Neural progenitor cell (in vitro differentiated cells): ENCODE results near the gene LRP1B. TPM values are rescaled to one million over a fixed set of nuclear protein-coding genes. Genes with fewer than 3 reads are reported as not detected.

Experiments
- DNase-seq: peaks from one replicate; pipeline ENCODE4 v3.0.0-alpha.2; 2016; ENCODE audit warnings: low spot score
- H2AFZ ChIP-seq: fragments of 200-600 bp; sonication (generic); replicated peaks from 2 replicates; pipeline ENCODE4 v1.6.1; 2016; ENCODE audit warnings: antibody characterized with exemption
- H3F3A ChIP-seq: fragments of 200-600 bp; sonication (generic); 2 replicates; pipeline ENCODE4 v1.6.1; 2016; ENCODE audit warnings: antibody characterized with exemption, low read depth
- H3K27ac ChIP-seq: fragments of 200-600 bp; sonication (generic); 2 replicates; pipeline ENCODE4 v1.5.1; 2016; ENCODE audit warnings: mild to moderate bottlenecking
- H3K27me3 ChIP-seq: fragments of 200-600 bp; sonication (generic); 2 replicates; pipeline ENCODE4 v1.6.1; 2016; ENCODE audit warnings: mild to moderate bottlenecking, moderate library complexity
- H3K36me3 ChIP-seq: fragments of 200-600 bp; sonication (generic); 2 replicates; pipeline ENCODE4 v1.5.1; 2016
- H3K4me1 ChIP-seq: fragments of 200-600 bp; sonication (generic); 2 replicates; pipeline ENCODE4 v1.6.1; 2016; ENCODE audit warnings: mixed run types
- H3K4me2 ChIP-seq: fragments of 200-600 bp; sonication (generic); 2 replicates; pipeline ENCODE4 v1.6.1; 2016
- H3K4me3 ChIP-seq: fragments of 200-600 bp; sonication (generic); 2 replicates; pipeline ENCODE4 v1.5.1; 2016
- H3K79me2 ChIP-seq: fragments of 200-600 bp; sonication (generic); 2 replicates; pipeline ENCODE4 v1.6.1; 2016; ENCODE audit warnings: low read depth
- H3K9ac ChIP-seq: fragments of 200-600 bp; sonication (generic); 2 replicates; pipeline ENCODE4 v1.6.1; 2016
- H3K9me3 ChIP-seq: fragments of 200-600 bp; sonication (generic); 2 replicates; pipeline ENCODE4 v1.5.1; 2016; ENCODE audit warnings: low read depth
- H4K20me1 ChIP-seq: fragments of 200-600 bp; sonication (generic); 2 replicates; pipeline ENCODE4 v1.6.1; 2016; ENCODE audit warnings: low read depth
- H3K27ac Mint-ChIP-seq: 3 replicates; pipeline ENCODE4 v1.8.0; 2021; ENCODE audit warnings: mixed read lengths
- H3K27me3 Mint-ChIP-seq: 2 replicates; pipeline ENCODE4 v1.8.0; 2022; ENCODE audit warnings: low read depth, mild to moderate bottlenecking, inconsistent platforms, moderate library complexity, mixed read lengths; ENCODE audit not compliant: insufficient read depth
- H3K36me3 Mint-ChIP-seq: 3 replicates; pipeline ENCODE4 v1.8.0; 2021; ENCODE audit warnings: mixed read lengths
- H3K4me1 Mint-ChIP-seq: 3 replicates; pipeline ENCODE4 v1.8.0; 2021; ENCODE audit warnings: mixed read lengths
- H3K4me3 Mint-ChIP-seq: 3 replicates; pipeline ENCODE4 v1.8.0; 2021; ENCODE audit warnings: mild to moderate bottlenecking, moderate library complexity, mixed read lengths
- H3K9me3 Mint-ChIP-seq: 3 replicates; pipeline ENCODE4 v1.8.0; 2020; ENCODE audit warnings: mixed read lengths
- EZH2 ChIP-seq: fragments of 200-600 bp; sonication (generic); IDR thresholded peaks from 2 replicates; pipeline ENCODE4 v1.6.1; 2017; ENCODE audit warnings: antibody characterized with exemption, mild to moderate bottlenecking, moderate library complexity
- EZH2phosphoT487 ChIP-seq: fragments of 200-600 bp; sonication (generic); IDR thresholded peaks from 2 replicates; pipeline ENCODE4 v1.6.1; 2017; ENCODE audit warnings: antibody characterized with exemption
- total RNA-seq: library from RNA; depleted of rRNA; stranded (reverse); fragments of >200 nt; gene quantifications from 2 replicates; pipeline ENCODE4 v1.2.3, GENCODE V29; 2015; ENCODE audit warnings: low replicate concordance
- TF ChIP-seq, protein P1 (sequence below): fragments of 200-600 bp; sonication (generic); IDR thresholded peaks from 2 replicates; pipeline ENCODE4 v1.5.1; 2017; ENCODE audit warnings: antibody characterized with exemption, mild to moderate bottlenecking

Gene LRP1B
- total RNA-seq, 1 donor from 2014 or later, result not detected

DNA sequence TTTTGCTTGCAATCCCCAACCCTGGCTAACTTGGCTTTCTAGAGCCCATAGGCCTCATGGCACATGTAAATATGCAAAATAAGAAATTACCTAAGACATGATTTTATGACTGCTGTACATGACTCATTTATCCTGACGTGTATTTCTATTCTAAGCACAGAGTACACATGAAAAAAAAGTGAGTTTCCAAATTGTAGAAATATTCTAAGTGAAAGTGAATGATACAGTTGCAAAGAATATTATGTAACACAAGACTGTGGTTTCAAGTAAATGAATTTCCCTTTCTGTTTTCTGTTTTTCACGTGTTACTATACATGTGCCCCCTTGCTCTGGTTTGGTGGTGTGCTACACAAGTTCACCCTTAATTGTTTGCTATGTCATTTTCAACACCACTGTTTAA is 162.4 kb downstream of the LRP1B start:
- Histone ChIP-seq H2AFZ (peak overlapping the region; percentile 3), H3K4me1 (no peaks in the 10 kb centered on the region), H3K4me3 (no peak overlapping the region), H3K9me3 (no peaks in the 10 kb centered on the region), H3K4me2 (no peak overlapping the region), H3F3A (no peaks in the 10 kb centered on the region), H3K79me2 (no peaks in the 10 kb centered on the region), H3K9ac (no peak overlapping the region), H3K27me3 (no peaks in the 10 kb centered on the region), H4K20me1 (no peaks in the 10 kb centered on the region), H3K27ac (no peak overlapping the region), H3K36me3 (no peaks in the 10 kb centered on the region)
- Mint-ChIP-seq H3K4me3 (no peak overlapping the region), H3K36me3 (no peaks in the 10 kb centered on the region), H3K27me3 (no peaks in the 10 kb centered on the region), H3K9me3 (no peaks in the 10 kb centered on the region), H3K27ac (no peak overlapping the region), H3K4me1 (no peaks in the 10 kb centered on the region)
- DNase-seq, result no peak
- TF ChIP-seq EZH2phosphoT487 (no peak), EZH2 (no peak)
- TF ChIP-seq, protein P1, sequence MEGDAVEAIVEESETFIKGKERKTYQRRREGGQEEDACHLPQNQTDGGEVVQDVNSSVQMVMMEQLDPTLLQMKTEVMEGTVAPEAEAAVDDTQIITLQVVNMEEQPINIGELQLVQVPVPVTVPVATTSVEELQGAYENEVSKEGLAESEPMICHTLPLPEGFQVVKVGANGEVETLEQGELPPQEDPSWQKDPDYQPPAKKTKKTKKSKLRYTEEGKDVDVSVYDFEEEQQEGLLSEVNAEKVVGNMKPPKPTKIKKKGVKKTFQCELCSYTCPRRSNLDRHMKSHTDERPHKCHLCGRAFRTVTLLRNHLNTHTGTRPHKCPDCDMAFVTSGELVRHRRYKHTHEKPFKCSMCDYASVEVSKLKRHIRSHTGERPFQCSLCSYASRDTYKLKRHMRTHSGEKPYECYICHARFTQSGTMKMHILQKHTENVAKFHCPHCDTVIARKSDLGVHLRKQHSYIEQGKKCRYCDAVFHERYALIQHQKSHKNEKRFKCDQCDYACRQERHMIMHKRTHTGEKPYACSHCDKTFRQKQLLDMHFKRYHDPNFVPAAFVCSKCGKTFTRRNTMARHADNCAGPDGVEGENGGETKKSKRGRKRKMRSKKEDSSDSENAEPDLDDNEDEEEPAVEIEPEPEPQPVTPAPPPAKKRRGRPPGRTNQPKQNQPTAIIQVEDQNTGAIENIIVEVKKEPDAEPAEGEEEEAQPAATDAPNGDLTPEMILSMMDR, result no peak

DNA sequence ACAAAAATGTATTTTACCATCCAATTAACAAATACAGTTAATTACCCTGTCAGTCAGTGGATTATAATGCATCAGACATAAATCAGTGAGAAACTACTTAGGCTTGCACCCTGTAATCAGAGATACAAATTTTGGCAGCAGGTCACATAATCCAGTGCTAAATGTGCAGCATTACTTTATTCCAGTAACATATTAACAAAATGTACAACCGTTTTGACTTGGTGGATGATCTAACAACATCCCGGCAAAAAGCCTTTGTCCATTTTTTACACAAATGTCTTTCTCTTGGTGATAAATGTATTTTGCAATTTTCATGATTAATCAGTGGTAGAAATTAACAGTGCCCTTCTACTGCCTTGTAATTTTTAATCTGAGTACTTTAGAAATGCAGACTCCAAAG is 162.8 kb downstream of the LRP1B start:
- Histone ChIP-seq H3K4me1 (no peaks in the 10 kb centered on the region), H3K27me3 (no peaks in the 10 kb centered on the region), H2AFZ (no peak overlapping the region), H3K9ac (no peak overlapping the region), H3K36me3 (no peaks in the 10 kb centered on the region), H3K9me3 (no peaks in the 10 kb centered on the region), H3K79me2 (no peaks in the 10 kb centered on the region), H3K27ac (no peak overlapping the region), H3F3A (no peaks in the 10 kb centered on the region), H4K20me1 (no peaks in the 10 kb centered on the region), H3K4me2 (no peak overlapping the region), H3K4me3 (no peak overlapping the region)
- no peak overlapping the region for H3K4me3 Mint-ChIP-seq
- no peaks in the 10 kb centered on the region for H3K9me3 Mint-ChIP-seq
- DNase-seq, result no peak
- H3K36me3 Mint-ChIP-seq, result no peaks in the 10 kb centered on the region
- TF ChIP-seq, protein P1, result no peak
- TF ChIP-seq EZH2phosphoT487 (no peak), EZH2 (no peak)
- no peak overlapping the region for H3K27ac Mint-ChIP-seq
- no peaks in the 10 kb centered on the region for H3K4me1 Mint-ChIP-seq
- H3K27me3 Mint-ChIP-seq, result no peaks in the 10 kb centered on the region

DNA sequence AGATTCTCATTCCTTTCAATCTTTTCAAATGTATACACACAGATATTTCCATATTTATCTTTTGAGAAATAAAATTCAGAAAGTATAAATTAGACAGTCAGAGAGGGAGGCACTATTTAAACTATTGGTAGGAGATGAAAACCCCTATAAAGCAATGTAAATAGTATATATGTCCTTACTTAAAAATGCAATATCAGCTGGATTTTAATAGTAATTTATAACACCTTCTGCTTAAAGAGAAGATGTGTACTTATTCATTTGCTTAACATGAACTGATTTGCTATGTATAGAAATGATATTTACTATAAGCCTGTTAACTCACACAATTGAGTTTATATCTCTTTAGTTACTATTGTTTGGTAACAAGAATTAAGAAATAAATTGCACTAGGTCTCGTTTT is 163.3 kb downstream of the LRP1B start:
- H3K36me3 ChIP-seq, result no peaks in the 10 kb centered on the region
- H3K36me3 Mint-ChIP-seq, result no peaks in the 10 kb centered on the region
- no peak overlapping the region for H3K4me2 ChIP-seq
- H3K9me3 ChIP-seq, result no peaks in the 10 kb centered on the region
- H2AFZ ChIP-seq, result no peak overlapping the region
- H3K4me3 ChIP-seq, result no peak overlapping the region
- H3K27me3 ChIP-seq, result no peaks in the 10 kb centered on the region
- no peak for DNase-seq
- no peak overlapping the region for H3K9ac ChIP-seq
- no peaks in the 10 kb centered on the region for H4K20me1 ChIP-seq
- H3K4me1 Mint-ChIP-seq, result no peaks in the 10 kb centered on the region
- H3K4me3 Mint-ChIP-seq, result no peak overlapping the region
- TF ChIP-seq, protein P1, result no peak
- TF ChIP-seq EZH2 (no peak), EZH2phosphoT487 (no peak)
- H3K27ac Mint-ChIP-seq, result no peak overlapping the region
- H3K4me1 ChIP-seq, result no peaks in the 10 kb centered on the region
- no peaks in the 10 kb centered on the region for H3K27me3 Mint-ChIP-seq
- no peak overlapping the region for H3K27ac ChIP-seq
- H3K9me3 Mint-ChIP-seq, result no peaks in the 10 kb centered on the region
- no peaks in the 10 kb centered on the region for H3F3A ChIP-seq
- H3K79me2 ChIP-seq, result no peaks in the 10 kb centered on the region

DNA sequence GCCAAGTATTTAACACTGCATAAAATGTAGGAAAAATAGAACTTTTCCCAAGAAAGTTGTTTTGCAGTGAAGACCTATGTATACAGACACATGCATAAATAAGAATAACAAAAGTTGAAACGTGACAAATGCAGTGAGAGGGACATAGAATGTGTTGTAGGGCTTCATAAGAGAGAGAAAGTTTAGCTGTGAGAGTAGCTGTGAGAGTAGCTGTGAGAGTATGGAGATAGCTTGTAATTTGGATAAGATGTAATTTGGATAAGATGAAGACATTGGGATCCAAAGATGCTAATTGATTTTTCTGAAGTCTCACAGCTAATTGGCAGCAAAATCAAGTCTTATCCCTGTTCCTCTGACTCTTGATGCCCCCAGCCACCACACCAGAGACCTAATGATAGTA is 170.9 kb downstream of the LRP1B start:
- no peak overlapping the region for H3K4me2 ChIP-seq
- TF ChIP-seq EZH2phosphoT487 (no peak), EZH2 (no peak)
- TF ChIP-seq, protein P1, result no peak
- no peaks in the 10 kb centered on the region for H3K4me1 ChIP-seq
- H3K4me3 ChIP-seq, result no peak overlapping the region
- H3K4me1 Mint-ChIP-seq, result no peaks in the 10 kb centered on the region
- no peak for DNase-seq
- H3F3A ChIP-seq, result no peaks in the 10 kb centered on the region
- H3K9me3 Mint-ChIP-seq, result no peaks in the 10 kb centered on the region
- no peaks in the 10 kb centered on the region for H4K20me1 ChIP-seq
- no peak overlapping the region for H3K9ac ChIP-seq
- no peak overlapping the region for H3K27ac Mint-ChIP-seq
- H3K36me3 Mint-ChIP-seq, result no peaks in the 10 kb centered on the region
- H2AFZ ChIP-seq, result no peak overlapping the region
- no peaks in the 10 kb centered on the region for H3K27me3 Mint-ChIP-seq
- H3K4me3 Mint-ChIP-seq, result no peak overlapping the region
- H3K9me3 ChIP-seq, result no peaks in the 10 kb centered on the region
- H3K79me2 ChIP-seq, result no peaks in the 10 kb centered on the region
- no peak overlapping the region for H3K27ac ChIP-seq
- no peaks in the 10 kb centered on the region for H3K27me3 ChIP-seq
- H3K36me3 ChIP-seq, result no peaks in the 10 kb centered on the region
